ENCODE data around the gene RASSF8.

RASSF8 gene

GRCh38 chr12:26112703-26113147, 154.2 kb downstream of the RASSF8 start:
- TF ChIP-seq ZFP30 (CRISPR knock-in tag; IDR thresholded peaks at IDR 0.05) (no peak), CSDC2 (CRISPR knock-in tag; IDR thresholded peaks at IDR 0.05) (no peak), ESRRG (CRISPR knock-in tag; IDR thresholded peaks at IDR 0.05) (no peak), TCF4 (CRISPR knock-in tag; IDR thresholded peaks at IDR 0.05; ENCODE audit: borderline replicate concordance) (no peak), PPARA (CRISPR knock-in tag; IDR thresholded peaks at IDR 0.05; ENCODE audit: borderline replicate concordance) (no peak), ZC3H10 (CRISPR knock-in tag; IDR thresholded peaks at IDR 0.05) (no peak), ZNF70 (CRISPR knock-in tag; IDR thresholded peaks at IDR 0.05) (no peak), POU6F1 (CRISPR knock-in tag; IDR thresholded peaks at IDR 0.05; ENCODE audit: borderline replicate concordance, low read depth) (no peak), RARB (CRISPR knock-in tag; IDR thresholded peaks at IDR 0.05) (no peak), CREB5 (CRISPR knock-in tag; IDR thresholded peaks at IDR 0.05; ENCODE audit: low read depth) (no peak)
- ATAC-seq, result no peak

- ATAC-seq, result no peak
- no peak for TF ChIP-seq ESRRG (CRISPR knock-in tag; IDR thresholded peaks at IDR 0.05)
- TF ChIP-seq TOX (CRISPR knock-in tag; IDR thresholded peaks at IDR 0.05; ENCODE audit: borderline replicate concordance), result no peak
- TF ChIP-seq OSR1 (CRISPR knock-in tag; IDR thresholded peaks at IDR 0.05), result no peak
- no peak for TF ChIP-seq PPARA (CRISPR knock-in tag; IDR thresholded peaks at IDR 0.05; ENCODE audit: borderline replicate concordance)
- no peak for TF ChIP-seq CREB5 (CRISPR knock-in tag; IDR thresholded peaks at IDR 0.05; ENCODE audit: low read depth)
- no peak for TF ChIP-seq PATZ1 (CRISPR knock-in tag; IDR thresholded peaks at IDR 0.05; ENCODE audit: borderline replicate concordance)
- no peak for TF ChIP-seq GLIS3 (CRISPR knock-in tag; IDR thresholded peaks at IDR 0.05)
- TF ChIP-seq ZNF565 (CRISPR knock-in tag; conservative IDR thresholded peaks at IDR 0.05; ENCODE audit: low read depth), result no peak
- no peak for TF ChIP-seq SNAI2 (CRISPR knock-in tag; IDR thresholded peaks at IDR 0.05)
- TF ChIP-seq ZNF8 (CRISPR knock-in tag; IDR thresholded peaks at IDR 0.05), result no peak
- no peak for TF ChIP-seq ZC3H10 (CRISPR knock-in tag; IDR thresholded peaks at IDR 0.05)
- no peak for TF ChIP-seq POU6F1 (CRISPR knock-in tag; IDR thresholded peaks at IDR 0.05; ENCODE audit: borderline replicate concordance, low read depth)
- no peak for TF ChIP-seq BACH2 (CRISPR knock-in tag; IDR thresholded peaks at IDR 0.05; ENCODE audit: borderline replicate concordance)
- no peak for TF ChIP-seq ZNF70 (CRISPR knock-in tag; IDR thresholded peaks at IDR 0.05)
- no peak for TF ChIP-seq CSRNP3 (CRISPR knock-in tag; IDR thresholded peaks at IDR 0.05)
- TF ChIP-seq TSHZ2 (CRISPR knock-in tag; IDR thresholded peaks at IDR 0.05), result no peak
These were observed 154.7 kb downstream of the RASSF8 start for GRCh38 chr12:26113181-26113654.

Measured in SK-N-SH treated with all-trans-retinoic acid at 6 μM for 48 hours (cell line).